ENCODE measurements around the gene GPR171.
A peak's percentile ranks its signal among the peaks of the same experiment; 100 is the strongest.

GPR171 gene

DNA sequence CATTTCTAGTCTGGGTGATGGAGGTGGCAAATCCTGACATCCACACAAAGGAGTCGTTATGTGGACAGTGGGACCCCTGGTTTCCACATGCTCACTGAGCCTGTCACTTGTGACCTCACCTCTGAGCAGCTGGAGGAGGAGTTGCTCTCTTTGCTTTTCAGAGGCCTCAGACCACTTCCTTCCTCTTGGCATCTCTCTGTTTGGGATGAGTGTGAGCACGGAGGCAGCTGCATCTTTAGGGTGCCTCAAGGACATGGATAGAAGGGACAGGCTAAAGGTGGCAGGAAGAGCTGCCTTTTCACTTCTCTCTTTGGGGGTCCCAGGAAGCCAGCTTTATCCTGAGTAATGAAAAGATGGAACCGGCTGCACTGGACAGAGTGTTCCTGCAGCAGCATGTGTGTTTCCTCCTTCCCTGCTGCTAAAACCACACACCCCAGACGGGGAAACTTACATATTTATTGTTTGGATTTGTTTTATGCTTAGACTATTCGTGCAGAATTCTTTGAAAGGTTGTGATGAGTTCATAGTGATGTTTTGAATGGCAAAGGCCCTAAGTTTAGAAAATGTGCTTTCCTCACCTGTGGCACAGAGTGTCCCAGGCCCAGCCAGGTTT lies 31.8 kb downstream of the GPR171 start:
- DNase-seq, result peak; percentile 50

DNA sequence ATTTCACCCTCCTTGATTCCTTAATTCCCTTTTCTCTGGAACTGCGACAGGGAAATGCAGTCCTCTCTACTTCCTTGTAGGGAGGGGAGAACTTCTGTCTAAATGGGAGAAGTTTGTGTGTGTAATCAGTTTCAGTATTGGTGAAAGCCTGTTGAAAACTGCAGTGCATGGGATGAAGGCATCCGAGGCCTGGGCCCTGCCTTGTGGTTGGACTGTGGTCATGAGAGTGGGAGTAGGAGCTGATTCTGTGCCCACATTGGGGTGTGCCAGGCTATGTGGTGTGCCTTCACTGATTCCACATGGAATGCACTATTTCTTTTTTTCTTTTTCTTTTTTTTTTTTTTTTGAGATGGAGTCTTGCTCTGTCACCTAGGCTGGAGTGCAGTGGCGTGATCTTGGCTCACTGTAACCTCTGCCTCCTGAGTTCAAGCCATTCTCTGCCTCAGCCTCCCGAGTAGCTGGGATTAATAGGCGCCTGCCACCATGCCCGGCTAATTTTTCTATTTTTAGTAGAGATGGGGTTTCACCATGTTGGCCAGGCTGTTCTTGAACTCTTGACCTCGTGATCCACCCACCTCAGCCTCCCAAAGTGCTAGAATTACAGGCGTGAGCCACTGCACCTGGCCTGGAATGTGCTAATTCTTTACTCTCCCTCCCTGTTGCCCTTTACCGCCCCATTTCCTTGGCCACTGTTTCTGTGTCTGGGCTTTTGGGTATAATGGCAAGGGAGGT lies 32.9 kb downstream of the GPR171 start:
- DNase-seq, result peak; percentile 63

DNA sequence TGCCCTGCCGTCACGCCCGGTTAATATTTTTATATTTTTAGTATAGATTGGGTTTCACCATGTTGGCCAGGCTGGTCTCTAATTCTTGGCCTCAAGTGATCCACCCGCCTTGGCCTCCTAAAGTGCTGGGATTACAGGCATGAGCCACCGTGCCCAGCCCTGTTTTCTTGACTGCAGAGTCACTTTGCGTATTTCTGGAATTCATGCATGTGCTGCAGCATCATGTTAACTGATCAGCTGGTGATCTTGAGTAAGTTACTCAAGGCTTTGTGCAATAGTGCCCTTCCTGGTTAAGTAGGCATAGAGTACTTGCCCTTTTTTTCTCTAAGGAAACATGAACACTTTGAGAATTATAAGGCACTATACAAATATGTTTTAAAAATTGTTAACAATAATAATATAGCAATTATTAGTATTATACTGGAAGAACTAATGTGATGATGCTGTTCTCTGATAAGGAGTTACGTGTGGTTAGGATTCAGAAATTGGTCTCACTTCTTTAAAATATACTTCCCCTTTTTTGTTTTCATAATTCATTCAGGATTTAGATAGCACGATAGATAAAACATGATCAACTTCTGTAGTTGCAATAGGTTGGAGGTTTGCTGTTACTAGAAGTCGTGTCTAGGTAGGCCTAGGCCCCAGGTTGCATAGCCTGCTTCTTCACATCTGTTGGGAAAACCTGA lies 33.6 kb downstream of the GPR171 start:
- DNase-seq, result no peak

DNA sequence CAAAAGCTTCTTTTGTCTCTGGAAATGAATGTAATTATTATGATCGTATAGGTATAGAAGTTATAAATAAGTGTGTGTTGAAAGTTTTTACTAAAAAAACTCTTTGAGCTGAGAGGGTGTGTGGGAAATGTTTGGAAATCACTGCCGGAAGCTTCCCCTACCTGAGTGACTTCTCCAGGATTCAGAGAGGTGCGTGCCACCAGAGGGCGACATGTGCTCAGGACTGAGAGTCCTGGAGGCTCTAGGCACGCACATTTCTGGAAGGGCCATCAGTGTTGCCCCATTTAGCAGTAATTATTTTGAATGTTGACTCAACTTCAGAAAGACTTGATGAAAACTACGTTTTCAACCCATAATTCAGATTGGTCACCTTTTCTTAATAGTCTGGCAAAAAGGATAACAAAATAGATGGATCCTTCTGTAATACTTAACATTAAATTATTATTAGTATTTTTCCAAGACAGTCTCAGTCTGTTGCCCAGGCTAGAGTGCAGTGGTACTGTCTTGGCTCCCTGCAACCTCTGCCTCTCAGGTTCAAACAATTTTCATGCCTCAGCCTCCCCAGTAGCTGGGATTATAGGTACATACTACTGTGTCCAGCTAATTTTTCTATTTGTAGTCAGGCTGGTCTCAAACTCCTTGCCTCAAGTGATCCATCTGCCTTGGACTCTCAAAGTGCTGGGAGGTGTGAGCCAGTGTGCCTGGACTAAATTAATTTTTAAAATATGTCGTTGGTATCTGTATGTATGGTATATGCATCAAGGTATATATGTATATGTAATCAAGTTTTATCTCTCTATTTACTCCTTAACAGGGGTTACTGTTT lies 34.5 kb downstream of the GPR171 start:
- peak; percentile 85 for DNase-seq

- no peak for DNase-seq
Observed at GRCh38 chr3:151166161-151166560, 36.9 kb downstream of the GPR171 start.

DNA sequence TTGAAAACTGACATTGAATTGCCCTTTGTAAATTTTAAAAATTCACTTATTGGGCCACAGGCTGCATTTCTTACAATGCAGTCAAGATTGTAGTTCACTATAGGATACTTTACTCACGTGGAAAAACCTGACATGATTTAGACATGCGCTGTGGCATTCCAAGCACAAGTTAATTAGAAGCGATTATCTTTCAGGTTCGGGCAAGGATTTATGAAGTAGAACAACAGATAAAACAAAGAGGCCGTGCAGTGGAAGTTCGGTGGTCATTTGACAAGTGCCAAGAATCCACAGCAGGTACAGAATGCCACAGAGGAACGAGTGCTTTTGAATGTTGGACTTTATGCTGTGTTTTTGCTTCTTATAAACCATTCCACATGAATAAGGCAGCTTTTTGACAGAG lies 37.8 kb downstream of the GPR171 start:
- no peak for DNase-seq

DNA sequence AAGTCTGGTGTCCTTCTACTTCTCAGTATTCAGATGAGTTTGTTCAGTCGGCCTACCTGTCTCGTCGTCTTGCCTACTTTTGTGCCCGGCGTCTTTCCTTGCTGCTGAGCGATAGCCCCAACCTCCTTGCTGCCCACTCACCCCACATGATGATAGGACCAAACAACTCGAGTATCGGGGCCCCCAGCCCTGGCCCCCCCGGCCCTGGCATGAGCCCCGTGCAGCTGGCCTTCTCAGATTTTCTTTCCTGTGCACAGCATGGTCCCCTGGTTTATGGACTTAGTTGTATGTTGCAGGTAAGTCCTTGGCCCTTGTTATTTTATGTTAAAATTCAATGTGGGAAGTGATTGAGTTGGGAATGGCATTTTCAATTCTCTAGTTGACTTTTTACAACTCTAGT lies 43.2 kb downstream of the GPR171 start:
- DNase-seq, result no peak

DNA sequence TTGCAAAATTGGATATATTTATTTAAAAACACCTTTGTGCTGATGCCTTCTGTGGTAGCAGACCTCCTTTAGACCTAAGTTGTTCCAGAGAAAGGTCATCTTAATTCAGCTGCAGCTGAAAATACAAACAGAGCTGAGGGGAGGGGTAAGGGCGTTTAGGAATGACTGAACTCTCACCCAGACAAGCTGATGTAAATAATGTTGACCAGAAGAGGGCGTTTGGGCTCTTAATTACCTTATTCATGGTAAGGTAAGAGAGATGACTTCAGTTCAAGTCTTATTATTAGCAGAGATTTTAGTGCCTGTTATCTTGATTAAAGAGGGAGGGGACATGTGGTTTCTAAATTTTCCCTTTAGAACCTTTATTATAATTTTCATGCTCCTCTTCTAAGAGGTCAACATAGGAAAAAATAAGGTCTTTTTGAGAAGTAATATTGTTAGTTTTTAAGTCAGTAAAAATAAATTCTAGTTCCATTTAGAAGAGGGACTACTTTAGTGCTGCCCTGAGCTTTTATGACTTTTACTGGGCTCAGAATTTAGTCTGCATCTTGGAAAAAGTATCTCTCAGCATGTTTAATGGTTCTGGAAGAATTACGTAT lies 46.3 kb downstream of the GPR171 start:
- DNase-seq, result peak; percentile 83

DNA sequence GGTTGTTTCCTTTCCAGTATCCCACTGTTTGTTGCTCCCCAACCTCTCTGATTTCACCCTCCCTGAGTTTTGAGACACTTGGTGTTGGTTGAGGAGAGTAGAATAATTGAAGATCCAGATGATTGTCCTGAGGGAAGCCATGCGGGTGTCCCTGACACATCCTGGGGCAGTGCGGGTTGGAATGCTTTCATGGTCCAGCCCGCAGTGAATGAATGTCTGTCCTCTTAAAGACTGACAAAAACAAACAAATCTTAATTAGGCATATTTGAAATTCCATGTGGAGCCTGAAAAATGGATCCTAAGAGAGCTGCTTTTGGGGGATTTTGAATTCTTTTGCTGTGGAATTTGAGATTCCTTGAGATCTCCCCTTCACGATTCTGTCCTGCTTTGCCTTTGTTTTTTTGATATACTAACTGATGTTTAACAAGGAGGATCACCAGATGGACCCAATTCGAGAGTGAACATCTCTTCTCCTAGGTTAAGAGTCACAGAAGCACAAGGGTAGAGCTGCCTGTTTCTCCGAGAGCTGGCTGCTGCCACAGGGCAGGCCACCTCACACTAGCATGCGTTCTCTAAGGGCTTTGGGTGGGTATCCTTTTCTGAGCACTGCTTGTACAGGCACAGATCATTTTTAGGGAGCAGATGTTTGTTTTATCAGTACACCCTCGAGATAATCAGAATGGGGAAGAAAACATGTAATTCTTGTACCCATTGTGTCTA lies 47.4 kb downstream of the GPR171 start:
- DNase-seq, result no peak

DNA sequence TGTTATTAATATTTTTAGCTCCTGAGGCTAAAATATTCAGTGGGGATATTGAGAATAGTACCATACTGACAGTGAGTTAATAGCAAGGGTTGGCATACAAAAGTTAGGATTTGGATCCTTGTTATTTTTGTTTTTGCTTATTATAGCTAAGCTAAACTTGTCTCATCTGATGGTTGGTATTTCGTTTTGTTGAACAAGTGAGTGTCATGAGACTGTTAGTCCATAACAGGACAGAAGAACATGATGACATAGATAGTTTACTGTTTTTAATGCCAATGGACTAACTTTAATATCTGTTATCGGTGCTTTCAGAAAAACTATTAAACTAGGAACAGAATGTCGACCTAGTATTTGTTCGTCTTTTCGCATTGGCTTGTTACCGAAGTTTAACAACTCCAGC lies 48.5 kb downstream of the GPR171 start:
- no peak for DNase-seq

DNA sequence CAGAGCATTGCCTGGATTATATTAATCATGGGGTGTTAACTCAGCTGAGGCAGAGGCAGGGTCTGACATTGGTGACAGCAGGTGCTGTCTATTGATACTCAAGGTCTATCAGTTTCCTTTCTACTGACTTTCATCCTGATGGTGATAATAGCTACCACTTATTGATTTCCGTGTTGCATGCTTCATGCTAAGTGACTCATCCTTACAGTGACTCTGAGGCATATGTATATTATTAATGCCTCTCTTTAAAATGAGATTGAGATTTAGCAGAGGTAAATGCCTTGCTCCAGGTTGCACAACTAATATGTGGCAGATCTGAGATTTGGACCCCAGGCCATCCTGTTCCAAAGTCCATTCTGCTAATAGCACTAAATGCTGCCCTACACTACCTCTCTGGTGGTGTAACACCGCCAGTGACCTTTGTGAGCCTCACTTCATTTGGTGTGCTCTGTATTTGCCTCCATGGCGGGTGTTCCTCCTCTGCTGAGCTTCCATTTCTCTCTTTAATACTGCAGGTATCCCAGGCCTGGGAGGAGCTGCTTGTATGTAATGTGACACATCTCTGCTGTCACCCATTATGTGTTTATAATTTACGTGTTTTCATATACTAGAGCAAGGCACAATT lies 50.4 kb downstream of the GPR171 start:
- no peak for DNase-seq

All from RPMI8226 (cell line).